Measurements from ENCODE around the gene MUCL3. TPM values are rescaled to one million over a fixed set of nuclear protein-coding genes. Genes with fewer than 3 reads are reported as not detected.

Gene MUCL3
- total and polyA plus RNA-seq, 2 of the 8 experiments (the other 6 are each of a cell fraction or from before 2014, with no cell fraction given): 0.15 to 0.37 TPM

- Histone ChIP-seq H2AK5ac (ENCODE audit: low read depth, low read length) (no peak overlapping the region), H3K79me1 (ENCODE audit: low read depth, low read length) (no peaks in the 10 kb centered on the region), H3K4me2 (ENCODE audit: insufficient read depth in 1 of 2, low read depth in 2 of 2, low read length in 2 of 2) (no peak overlapping the region), H2AFZ (ENCODE audit: low read length) (no peak overlapping the region), H2BK15ac (ENCODE audit: low read length) (no peak overlapping the region), H3K27ac (ENCODE audit: low read depth, low read length) (no peak overlapping the region), H4K8ac (ENCODE audit: extremely low read depth, insufficient read depth, low read length) (no peak overlapping the region), H3K4me1 (replicated peaks in 1 of 4; ENCODE audit: control insufficient read depth in 3 of 4, insufficient read depth in 4 of 4, low read length in 3 of 4) (peaks cover 0 to 3% (median under 1%) of the 10 kb centered on the region in 4 experiments; a peak in 2 of 7 replicates), H3K14ac (ENCODE audit: insufficient read length) (no peak overlapping the region), H3K56ac (replicated peaks; ENCODE audit: insufficient read length, low read depth, low read length) (no peak overlapping the region), H3K27me3 (replicated peaks in 1 of 4; ENCODE audit: control insufficient read depth in 3 of 4, extremely low read depth in 1 of 4, insufficient read depth in 3 of 4, low read length in 3 of 4) (no peaks in the 10 kb centered on the region), H3K79me2 (ENCODE audit: control insufficient read depth in 1 of 2, insufficient read depth in 2 of 2, low read length in 2 of 2) (no peaks in the 10 kb centered on the region), H3K18ac (ENCODE audit: extremely low read depth, low read length) (no peak overlapping the region), H3K4me3 (ENCODE audit: extremely low read depth in 1 of 4, insufficient read depth in 2 of 4, low read depth in 3 of 4, low read length in 4 of 4) (no peak overlapping the region), H3K9ac (replicated peaks in 1 of 4; ENCODE audit: extremely low read depth in 1 of 4, low read depth in 3 of 4, low read length in 3 of 4) (no peak overlapping the region), H3K23ac (ENCODE audit: insufficient read length) (no peak overlapping the region), H4K5ac (ENCODE audit: insufficient read length, low read depth, low read length) (no peak overlapping the region), H2BK5ac (ENCODE audit: low read depth, low read length) (no peak overlapping the region), H2BK120ac (replicated peaks; ENCODE audit: low read depth, low read length) (no peak overlapping the region), H2BK12ac (ENCODE audit: low read depth, low read length) (no peak overlapping the region), H4K91ac (replicated peaks; ENCODE audit: insufficient read length, low read length) (no peak overlapping the region), H3K4ac (replicated peaks; ENCODE audit: insufficient read length, low read depth, low read length) (no peak overlapping the region), H3K23me2 (ENCODE audit: low read depth, low read length) (0 out of 2 replicates have a peak, but pooled peaks cover 3% of the 10 kb centered on the region), H3K9me3 (ENCODE audit: insufficient read depth in 2 of 2, low read depth in 1 of 2, low read length in 1 of 2) (peaks cover 0 to 6% of the 10 kb centered on the region in 2 experiments; a peak in 2 of 4 replicates), H3K36me3 (ENCODE audit: control insufficient read depth in 2 of 4, insufficient read depth in 4 of 4, low read length in 3 of 4) (peaks cover 3 to 31% (median 14%) of the 10 kb centered on the region in 4 experiments; a peak in 7 of 8 replicates), H2BK20ac (ENCODE audit: low read length) (no peak overlapping the region), H4K20me1 (replicated peaks in 1 of 2; ENCODE audit: control insufficient read depth in 1 of 2, insufficient read depth in 2 of 2, low read length in 2 of 2) (no peaks in the 10 kb centered on the region)
- ChIA-PET POLR2A (ENCODE audit: partially characterized antibody) (interaction anchor here (0.8 to 3.6 kb wide), 4 partner anchors 11 to 104 kb away, joined by 3 to 22 read pairs (median 3); partner anchors contain the start of gene VARS2), CTCF (ENCODE audit: partially characterized antibody) (interaction anchor here (0.8 to 16.0 kb wide), 7 partner anchors 8 to 157 kb away, joined by 3 to 285 read pairs (median 10); partner anchors contain the start of genes MUCL3 and VARS2)
- no peak for FAIRE-seq
- 87% methylated on average over 4 of the region's 4 CpGs; no CpG with 5 or more reads in 1 of the 2 experiments for WGBS, 2 experiments (ENCODE audit: extremely low coverage in 1 of 2, insufficient coverage in 1 of 2, insufficient read length in 1 of 2, insufficient replicate concordance in 2 of 2, low coverage in 1 of 2, low lambda C conversion rate in 2 of 2, missing lambda C conversion rate in 1 of 2)
- no peak for DNase-seq (ENCODE audit: low read depth in 1 of 2, low spot score in 2 of 2)
- TF ChIP-seq SRF (IDR thresholded peaks at IDR 0.05; ENCODE audit: low read depth, low read length): no peak
- no peak for TF ChIP-seq POU5F1 (IDR thresholded peaks at IDR 0.05; ENCODE audit: low read depth, low read length)
- TF ChIP-seq SP1 (IDR thresholded peaks at IDR 0.05; ENCODE audit: low read depth, low read length): no peak
- no peak for TF ChIP-seq JUND (IDR thresholded peaks at IDR 0.05; ENCODE audit: low read length)
- no peak for TF ChIP-seq MAX (IDR thresholded peaks at IDR 0.05)
- TF ChIP-seq ATF2 (IDR thresholded peaks at IDR 0.05; ENCODE audit: low read length): no peak
- no peak for TF ChIP-seq SUZ12 (IDR thresholded peaks at IDR 0.05; ENCODE audit: low read length)
- TF ChIP-seq POLR2AphosphoS5 (IDR thresholded peaks at IDR 0.05; ENCODE audit: low read depth, low read length): no peak
- no peak for TF ChIP-seq RFX5 (IDR thresholded peaks at IDR 0.05; ENCODE audit: borderline replicate concordance, low read depth, low read length)
- TF ChIP-seq CEBPB (IDR thresholded peaks at IDR 0.05; ENCODE audit: low read depth, low read length): no peak
Observed at GRCh38 chr6:30926644-30927043, 14.1 kb upstream of the MUCL3 start.

All from H1 (cell line).